ENCODE measurements around the gene DIS3.
A peak's percentile ranks its signal among the peaks of the same experiment; 100 is the strongest.
"Not testable (repeated sequence)": the region's sequence is repeated elsewhere in the genome, so short reads cannot be mapped to it uniquely, and the experiment has no call there.

Gene DIS3

GRCh38 chr13:72751220-72751619, 30.5 kb downstream of the DIS3 start:
- DNase-seq (ENCODE audit: low spot score) = no peak

GRCh38 chr13:72745260-72745659, 36.4 kb downstream of the DIS3 start:
- DNase-seq (ENCODE audit: low spot score) = no peak

- DNase-seq (ENCODE audit: low spot score) = no peak
These were observed 41.7 kb downstream of the DIS3 start for GRCh38 chr13:72740015-72740414.

GRCh38 chr13:72737033-72737432, 44.7 kb downstream of the DIS3 start:
- DNase-seq (ENCODE audit: low spot score) = no peak

- no peak for DNase-seq (ENCODE audit: low spot score)
These were observed 53.5 kb downstream of the DIS3 start for GRCh38 chr13:72728290-72728605.

GRCh38 chr13:72727417-72728289, 54.0 kb downstream of the DIS3 start, which contains the start of the genes BORA and MZT1:
BORA (plus strand) TSS chr13:72727923; CDS start chr13:72728941, 1,018 bp downstream.
MZT1 (minus strand) TSS chr13:72727629; CDS start chr13:72727602, 27 bp downstream.
- peak; percentile 96 for DNase-seq (ENCODE audit: low spot score)

- peak; percentile 10 for DNase-seq (ENCODE audit: low spot score)
These were observed 54.8 kb downstream of the DIS3 start for GRCh38 chr13:72726726-72727416.

GRCh38 chr13:72726185-72726584, 55.5 kb downstream of the DIS3 start:
- DNase-seq (ENCODE audit: low spot score) = not testable (repeated sequence)

GRCh38 chr13:72716776-72717175, 64.9 kb downstream of the DIS3 start:
- no peak for DNase-seq (ENCODE audit: low spot score)
